GM19455 (cell line): ENCODE results near the gene SLC39A11.

Experiments used
- ATAC-seq: cut with Tn5 transposase; IDR thresholded peaks from one replicate; pipeline ENCODE4 v1.9.1; 2021; ENCODE audit not compliant: unreplicated experiment

Gene SLC39A11

DNA sequence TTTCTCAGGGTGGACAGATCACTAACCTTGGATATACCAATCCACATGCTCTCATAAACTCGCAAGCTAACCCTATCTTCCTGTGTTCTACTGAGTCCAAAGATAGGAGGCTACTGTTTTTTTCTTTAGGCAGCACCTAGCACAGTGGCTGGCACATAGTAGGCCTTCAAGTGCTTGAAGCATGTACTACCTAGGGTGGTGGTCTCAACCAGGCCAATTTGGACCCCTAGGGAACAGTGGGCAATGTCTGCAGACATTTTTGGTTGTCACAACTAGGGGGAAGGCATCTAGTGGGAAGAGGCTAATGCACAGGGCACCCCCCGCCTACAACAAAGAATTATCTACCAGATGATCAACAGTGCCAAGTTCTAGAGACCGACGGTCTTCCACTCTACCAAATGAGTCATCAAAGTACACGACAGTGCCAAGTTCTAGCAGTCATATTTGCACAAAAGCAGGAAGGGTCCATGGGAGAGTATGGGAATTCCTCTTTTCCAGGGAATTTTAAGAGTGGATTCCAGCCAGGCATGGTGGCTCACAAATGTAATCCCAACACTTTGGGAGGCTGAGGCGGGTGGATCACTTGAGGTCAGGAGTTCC is 390.3 kb downstream of the SLC39A11 start:
- no peak for ATAC-seq

DNA sequence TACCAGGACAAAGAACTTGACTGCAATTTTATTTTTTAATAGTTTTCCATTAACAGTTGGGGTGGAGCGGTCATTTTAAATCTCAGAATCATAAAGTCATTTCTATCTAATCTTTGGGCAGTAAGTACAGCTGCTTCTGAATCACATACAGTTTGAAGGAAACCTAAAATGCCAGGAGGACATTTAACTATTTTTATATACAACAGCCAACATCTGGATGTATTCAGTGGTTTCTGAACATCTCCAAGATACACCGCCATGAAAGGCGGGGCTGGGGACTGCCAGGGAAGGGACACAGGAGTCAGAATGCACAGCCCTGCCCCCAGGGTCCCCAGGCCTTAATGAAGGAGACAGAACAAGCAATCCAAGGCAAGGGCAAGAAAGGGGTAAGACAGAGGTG is 392.3 kb downstream of the SLC39A11 start:
- ATAC-seq: no peak

DNA sequence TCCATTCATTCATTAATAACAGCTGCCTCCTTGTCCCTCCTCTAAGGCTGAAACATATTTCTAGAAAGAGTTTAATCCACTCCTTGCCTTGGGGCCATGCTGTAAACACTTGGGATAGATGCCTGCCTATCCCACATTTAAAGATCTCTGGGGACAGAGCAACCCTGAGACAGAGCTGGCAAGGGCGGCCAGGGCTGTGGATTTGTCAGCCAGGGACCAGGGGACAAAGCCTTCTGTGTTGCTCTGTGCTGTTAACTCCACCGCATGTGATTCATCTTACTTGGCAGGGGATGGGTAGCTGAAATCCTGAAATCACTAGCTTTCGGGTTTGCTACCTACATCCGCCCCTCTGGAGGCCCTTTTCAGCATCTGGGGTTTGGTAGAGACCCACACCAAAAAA is 392.9 kb downstream of the SLC39A11 start:
- no peak for ATAC-seq

DNA sequence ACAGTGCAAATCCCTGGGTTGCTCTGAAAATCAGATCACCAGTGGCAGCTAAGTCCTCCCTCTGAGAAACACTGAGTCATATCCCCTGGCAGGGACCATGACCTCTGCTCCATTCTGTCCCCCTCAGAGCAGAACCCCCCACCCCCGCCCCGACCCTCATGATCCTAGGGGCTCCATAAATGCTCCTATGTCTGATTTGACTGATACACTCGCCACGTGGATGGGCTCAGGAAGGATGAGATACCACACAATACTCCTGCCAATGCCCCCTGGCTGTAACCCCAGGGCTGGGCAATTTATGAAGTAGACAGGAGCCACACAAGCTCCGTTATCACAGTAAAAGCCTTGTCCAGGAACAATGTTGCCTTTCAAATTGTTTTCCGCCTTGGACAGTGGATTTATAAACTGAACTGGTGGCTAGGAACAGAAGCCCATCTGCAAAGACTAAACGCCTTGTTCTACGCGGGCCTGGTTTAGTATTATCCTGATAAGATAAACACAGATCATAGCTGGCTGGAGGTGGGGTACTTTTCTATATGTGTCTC is 394.8 kb downstream of the SLC39A11 start:
- ATAC-seq: no peak

DNA sequence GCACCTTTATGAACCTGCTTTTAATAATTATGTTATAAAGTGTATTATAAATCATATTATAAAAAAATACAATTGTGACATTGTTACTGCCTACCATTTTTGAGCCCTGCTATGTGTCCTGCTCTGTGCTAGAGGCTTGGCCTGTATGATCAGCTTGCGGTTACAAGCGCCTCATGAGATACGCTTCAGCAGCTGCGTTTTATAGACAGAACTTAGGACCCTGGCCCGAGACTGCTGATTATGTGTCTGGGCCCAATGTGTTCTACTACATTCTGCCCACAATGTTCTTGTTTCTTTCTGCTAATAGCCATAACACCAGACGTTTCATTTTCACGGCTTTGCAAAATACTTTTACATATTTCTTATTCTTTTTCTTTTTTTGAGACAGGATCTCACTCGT is 395.8 kb downstream of the SLC39A11 start:
- ATAC-seq: no peak

DNA sequence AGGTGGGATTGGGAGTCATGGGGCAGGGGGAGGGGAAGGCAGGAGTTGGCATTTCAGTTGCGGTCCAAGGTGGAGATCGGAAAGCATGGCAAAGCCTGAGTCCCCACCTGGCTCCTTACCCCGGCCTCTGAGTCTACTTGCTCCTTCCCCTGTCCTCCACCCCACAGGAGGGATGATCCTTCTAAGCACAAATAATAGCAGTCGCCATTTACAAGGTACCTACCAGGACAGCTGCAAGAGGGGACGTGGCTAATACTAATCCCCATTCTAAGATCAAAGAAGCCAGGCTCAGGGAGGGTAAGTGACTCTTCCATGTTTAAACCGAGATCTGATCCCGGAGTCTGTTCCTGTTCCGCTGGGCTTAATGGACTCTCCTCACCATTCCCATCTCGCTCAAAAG is 396.3 kb downstream of the SLC39A11 start:
- ATAC-seq: no peak

DNA sequence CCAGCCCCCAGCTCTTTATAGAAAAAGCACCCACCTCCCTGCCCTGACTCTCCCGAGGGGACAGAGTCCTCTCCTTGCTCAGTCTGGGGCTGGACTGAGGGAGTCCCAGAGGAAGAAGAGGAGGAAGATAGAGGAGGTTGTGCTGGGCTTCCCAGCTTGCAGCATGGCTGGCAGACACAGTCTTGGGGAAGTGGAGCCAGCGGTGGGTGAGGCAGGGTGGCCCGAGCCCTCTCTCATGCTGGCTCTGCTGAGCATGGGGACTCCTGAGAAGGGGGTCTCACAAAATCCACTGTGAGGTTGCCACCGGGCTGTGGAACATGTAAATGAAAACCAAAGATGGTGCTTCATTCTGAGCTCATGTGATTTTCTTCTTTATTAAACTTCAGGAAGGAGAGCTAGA is 398.5 kb downstream of the SLC39A11 start:
- ATAC-seq: no peak

DNA sequence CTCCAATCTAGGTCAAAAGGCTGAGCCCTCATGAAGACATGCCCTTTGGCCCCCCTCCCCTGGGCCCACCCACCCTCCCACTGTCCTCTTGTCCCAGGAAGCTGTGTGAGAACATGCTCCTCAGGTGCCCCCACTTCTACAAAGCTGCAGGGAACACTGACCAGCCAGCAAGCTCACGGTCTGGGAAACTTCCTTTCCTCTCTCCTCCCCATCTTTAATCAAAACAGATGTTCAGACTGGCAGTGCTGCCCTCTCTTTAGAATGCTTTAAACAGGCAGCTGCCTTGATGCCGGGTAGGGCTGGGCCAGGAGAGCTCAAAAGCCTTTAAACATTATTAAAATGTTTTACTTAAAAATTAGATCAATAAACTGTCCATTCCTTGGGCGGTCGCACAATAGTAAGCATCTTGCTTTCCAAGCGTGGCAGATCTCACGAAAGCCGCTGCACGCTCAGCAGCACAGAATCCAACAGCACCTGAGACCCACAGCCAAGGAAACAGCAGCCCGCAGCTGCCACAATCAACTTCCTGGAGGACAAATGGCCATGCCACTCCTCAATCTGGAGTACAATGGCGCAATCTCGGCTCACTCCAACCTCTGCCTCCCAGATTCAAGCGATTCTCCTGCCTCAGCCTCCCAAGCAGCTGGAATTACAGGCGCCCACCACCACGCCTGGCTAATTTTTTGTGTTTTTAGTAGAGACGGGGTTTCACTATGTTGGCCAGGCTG is 399.2 kb downstream of the SLC39A11 start:
- no peak for ATAC-seq

DNA sequence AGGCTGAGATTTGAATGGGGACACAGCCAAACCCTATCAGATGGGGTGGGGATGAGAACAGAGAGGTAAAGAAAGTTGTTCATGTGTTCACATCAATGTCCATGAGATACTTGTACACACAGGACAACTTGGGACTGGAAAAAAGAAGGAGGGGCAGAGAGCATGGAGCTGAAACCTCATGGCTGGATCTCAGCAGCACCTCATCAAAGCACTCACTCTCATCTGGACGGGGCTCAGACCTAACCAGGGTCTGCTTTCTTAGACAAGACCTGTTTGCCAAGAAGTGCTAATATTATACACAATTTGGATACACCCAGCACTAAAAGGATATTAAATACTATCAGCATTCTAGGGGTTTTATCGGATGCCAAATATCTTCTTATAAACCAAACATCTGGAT is 399.8 kb downstream of the SLC39A11 start:
- no peak for ATAC-seq

DNA sequence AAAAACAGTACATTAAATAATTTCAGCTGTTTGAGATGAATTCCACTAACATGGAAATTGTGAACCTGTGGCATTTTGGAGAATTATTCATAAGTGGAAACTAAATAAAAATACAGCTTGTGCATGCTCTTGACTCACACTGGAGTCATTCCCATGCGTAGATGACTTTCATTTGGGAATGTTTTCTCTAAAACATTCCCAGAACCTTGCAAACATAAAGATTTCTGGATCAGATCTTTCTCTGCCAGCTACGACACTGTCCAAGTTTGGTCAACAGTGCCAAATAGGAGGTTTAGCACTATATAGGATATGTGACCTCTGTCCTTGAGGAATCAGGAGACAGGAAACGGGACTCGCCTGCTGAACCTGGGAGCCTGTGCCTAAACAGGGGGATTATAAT is 400.9 kb downstream of the SLC39A11 start:
- ATAC-seq: no peak

DNA sequence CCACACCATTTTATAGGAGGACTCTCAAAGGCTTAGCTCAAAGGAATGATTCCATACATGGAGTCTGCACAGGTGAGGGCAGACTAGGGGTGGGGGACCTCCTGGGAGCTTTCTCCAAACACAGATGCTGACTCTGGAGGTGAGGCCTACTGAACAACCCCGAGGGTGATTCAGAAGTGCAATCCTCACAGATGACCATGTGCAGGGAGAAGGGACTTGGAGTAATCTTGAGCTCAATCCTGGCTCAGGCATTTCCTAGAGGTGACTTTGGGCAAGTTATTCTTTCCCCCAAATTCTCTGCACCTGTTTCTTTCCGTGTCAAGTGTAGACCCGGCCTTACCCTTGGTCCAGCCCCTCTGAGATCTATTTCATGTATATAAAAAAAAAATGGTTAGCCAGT is 401.5 kb downstream of the SLC39A11 start:
- no peak for ATAC-seq

DNA sequence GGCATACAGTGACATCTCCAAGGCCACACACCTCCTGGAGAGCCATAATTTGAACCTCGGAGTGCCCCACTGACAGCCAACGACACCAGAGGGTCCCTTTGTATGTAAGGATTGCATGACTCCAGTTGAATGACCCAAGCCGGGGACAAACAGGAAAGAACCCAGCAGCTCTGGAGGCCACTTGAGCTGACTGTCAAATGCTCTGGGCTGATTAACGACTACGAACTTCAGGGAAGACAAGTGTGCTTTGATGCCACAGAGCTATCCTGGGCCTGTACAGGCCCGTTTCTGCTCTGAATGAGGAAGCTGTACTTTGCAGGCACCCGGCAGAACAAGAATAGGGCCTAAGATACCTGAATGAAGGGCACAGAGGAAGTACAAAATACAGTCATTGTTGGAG is 404.6 kb downstream of the SLC39A11 start:
- ATAC-seq: no peak

DNA sequence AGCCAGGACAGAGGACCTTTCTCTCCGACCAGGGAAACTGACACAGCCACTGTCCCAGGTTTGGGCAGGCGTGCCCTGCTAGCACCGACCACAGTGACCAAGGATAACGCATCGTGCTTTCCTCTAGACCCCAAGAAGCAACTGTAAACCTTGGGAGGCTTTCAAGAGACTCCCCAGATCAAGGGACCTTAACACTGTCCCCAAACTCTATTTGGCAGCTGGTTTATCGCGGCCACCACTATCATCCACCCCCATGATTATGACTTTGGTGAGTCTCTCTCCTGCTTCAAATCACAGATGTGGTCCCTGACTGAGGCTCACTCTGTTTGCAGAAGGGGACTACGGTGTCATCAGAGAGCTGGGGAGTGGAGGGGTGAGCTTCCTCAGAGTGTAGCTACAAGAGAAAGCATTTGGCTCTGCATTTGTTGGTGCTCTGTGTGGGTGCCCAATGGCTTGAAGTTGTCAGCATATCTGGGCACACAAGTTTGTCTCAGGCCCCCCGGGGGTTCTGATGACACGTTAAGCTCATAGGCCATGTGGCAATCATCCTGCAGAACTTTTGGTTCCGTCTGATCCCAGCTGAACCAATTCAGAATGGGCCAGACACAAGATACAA is 408.0 kb downstream of the SLC39A11 start:
- ATAC-seq: no peak

DNA sequence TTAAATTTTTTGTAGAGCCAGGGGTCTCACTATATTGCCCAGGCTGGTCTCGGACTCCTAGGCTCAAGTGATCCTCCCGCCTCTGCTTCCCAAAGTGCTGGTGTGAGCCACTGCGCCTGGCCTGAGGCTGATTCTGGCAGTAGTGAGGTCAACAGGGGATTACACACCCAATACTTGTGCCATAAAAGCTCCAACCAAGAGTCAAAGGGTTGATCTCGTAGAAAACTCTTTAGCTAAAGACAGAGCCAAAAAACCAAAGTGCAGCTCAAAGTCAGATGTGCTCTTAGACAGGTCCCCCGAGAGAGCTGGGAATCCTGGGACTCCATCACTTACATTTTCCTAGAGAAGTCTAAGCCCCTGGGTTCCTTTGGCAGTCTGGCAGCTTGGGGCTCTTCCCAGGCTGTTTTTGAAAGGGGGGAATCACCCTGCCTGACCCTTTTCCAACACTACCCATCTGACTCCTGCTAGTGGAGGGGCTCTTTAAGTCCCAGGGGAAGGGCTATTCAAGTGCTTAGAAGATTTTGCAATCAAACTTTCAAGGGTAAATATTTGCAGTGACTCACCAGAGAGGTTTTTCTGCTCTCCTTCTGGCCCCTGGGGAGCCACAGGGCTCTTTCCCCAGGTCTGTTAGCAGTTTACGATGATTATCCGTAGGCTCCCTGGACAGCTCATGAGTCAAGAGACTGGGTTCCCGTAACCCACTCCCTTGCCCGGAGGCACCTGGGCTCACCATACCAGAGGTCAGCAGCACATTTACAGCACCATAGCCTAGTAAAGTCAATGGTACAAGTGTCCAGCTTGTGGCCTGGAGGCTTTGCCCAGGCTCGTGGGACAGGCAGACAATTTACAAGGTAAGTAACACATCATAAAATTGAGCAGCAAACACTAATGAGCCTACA is 408.7 kb downstream of the SLC39A11 start:
- no peak for ATAC-seq

DNA sequence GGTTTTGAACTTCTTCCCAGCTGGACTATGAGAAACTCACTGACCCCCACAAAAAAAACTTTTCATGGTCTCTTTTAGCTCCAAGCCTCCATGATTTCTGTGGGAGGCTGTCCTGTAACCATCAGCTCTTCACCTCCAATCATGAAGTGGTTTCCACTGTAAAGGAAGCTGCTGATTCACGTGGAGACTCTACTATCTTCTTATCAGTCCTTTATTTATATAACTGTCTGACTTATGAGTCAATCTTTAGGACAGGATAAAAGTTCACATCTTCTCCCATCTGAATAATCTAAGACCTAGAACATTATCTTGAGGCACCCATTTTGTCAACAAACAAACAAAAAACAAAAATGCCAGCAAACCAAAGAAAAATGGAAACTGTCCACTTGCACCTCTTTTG is 409.9 kb downstream of the SLC39A11 start:
- no peak for ATAC-seq

DNA sequence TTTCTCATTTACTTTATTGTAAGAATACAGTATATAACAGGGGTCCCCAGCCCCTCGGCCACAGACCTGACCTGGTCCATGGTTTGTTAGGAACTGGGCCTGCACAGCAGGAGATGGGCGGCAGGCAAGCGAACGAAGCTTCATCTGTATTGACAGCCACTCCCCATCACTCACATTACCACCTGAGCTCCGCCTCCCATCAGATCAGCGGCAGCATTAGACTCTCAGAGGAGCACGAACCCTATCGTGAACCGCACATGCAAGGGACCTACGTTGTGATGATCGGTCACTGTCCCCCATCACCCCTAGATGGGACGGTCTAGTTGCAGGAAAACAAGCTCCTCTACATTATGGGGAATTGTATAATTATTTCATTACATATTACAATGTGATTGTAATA is 410.6 kb downstream of the SLC39A11 start:
- ATAC-seq: no peak

DNA sequence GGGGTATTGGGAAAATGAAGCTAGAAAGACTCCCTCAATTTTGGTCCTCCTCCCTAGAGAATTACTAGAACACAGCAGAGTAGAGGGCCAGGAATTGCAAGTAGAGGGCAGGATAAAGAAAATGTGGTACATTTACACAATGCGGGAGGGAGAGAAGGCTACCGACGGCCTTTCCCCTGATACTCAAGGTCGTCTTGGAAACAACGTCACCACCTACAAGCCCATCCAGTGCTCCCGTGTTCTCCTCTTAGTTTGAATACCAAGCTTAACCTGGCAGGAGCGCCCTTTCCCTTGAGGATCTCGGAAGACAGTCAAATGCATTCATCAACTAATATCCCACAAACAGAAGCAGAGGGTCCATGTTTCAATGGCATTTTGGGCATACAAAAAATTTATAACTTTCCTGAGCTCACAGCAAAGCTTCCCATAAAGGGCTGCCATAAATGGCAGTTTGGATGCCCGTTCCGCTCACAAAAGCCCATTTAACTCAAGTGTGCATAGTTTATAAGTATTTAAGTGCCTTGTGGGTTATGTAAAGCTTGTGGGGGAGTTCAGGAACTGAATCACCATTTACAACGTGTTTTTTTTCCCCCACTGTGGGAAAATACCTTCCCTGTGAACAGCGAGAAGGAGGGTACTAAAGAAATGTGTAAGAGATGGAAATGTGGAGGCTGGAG is 414.6 kb downstream of the SLC39A11 start:
- ATAC-seq: no peak

DNA sequence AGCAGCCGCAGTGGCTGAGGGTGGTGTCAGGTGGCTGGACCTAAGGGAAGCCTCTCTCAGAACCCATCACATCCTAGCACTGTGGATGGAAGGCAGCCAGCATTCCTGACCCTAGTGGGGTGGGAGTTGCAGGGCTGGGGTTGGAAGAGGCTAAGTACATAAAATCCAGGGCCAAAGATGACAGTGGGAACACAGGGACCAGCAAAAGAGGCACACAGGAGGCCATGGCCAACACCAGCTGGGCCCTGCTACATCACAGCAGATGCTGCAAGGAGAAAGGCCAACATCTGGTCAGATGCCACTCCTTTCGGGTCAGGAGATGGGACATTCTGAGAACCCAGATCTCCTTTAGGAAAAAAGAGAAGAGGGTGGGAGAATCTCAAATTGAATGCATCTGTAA is 415.4 kb downstream of the SLC39A11 start:
- no peak for ATAC-seq

DNA sequence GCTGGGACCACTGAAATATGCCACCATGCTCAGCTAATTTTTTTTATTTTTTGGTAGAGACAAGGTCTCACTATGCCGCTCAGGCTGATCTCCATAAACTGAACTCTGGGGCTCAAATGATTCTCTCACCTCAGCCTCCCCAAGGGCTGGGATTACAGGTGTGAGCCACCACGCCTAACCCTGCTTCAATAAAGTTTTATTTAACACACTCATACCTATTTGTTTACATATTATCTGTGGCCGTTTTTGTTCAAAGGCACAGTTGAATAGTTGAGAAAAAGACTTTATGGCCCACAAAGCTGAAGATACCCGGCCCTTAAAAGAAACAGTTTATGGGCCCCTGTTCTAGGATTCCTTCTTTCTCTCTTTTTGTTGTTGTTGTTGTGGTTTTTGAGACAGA is 419.8 kb downstream of the SLC39A11 start:
- ATAC-seq: no peak

DNA sequence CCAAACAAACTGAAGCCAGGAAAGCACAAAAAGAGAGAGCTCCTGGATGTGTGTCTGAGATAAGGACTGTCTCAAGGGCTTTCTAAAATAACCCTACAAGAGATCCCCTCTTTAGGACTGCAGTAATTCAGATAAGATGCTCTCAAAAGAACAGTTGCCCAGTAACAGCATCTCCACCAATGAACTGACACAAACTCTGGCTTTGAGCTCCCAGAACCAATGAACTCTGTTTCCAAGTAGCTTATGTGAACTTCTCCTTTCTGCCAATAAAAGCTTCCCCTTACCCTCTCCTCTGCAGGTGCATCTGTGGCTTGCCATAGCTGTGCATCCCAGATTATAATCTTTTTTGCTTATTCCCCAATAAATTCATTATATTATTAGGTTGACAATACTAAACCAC is 421.5 kb downstream of the SLC39A11 start:
- ATAC-seq: no peak
